Activated CD4-positive, alpha-beta T cell treated with anti-CD3 and anti-CD28 coated beads, Interleukin-2, Interleukin-6, amounts not matched to agents 100 ng/mL and 50 ng/mL, durations not matched to agents 16 hours and 8 hours (primary cell): ENCODE data around the gene DESI1.
"Not testable (repeated sequence)": the region's sequence is repeated elsewhere in the genome, so short reads cannot be mapped to it uniquely, and the experiment has no call there.

Experiments used
- DNase-seq: peaks from one replicate; pipeline ENCODE4 v3.0.0-alpha.2; 2020

DESI1 gene

GRCh38 chr22:41620589-41621098 is at the start of gene DESI1:
TSS of gene DESI1 (minus strand) at chr22:41621043. CDS start at chr22:41620839, 204 bp downstream.
- no peak for DNase-seq

GRCh38 chr22:41668971-41669911 is 48.4 kb upstream of the DESI1 start:
- DNase-seq: no peak

GRCh38 chr22:41664951-41665350 is 44.1 kb upstream of the DESI1 start:
- no peak for DNase-seq

- no peak for DNase-seq
Observed at GRCh38 chr22:41664490-41664889, 43.6 kb upstream of the DESI1 start.

- not testable (repeated sequence) for DNase-seq
Observed at GRCh38 chr22:41663594-41663993, 42.8 kb upstream of the DESI1 start.

- DNase-seq: no peak
Observed at GRCh38 chr22:41661713-41662112, 40.9 kb upstream of the DESI1 start.

GRCh38 chr22:41661088-41661487 is 40.2 kb upstream of the DESI1 start:
- DNase-seq: no peak

GRCh38 chr22:41660416-41660815 is 39.6 kb upstream of the DESI1 start:
- DNase-seq: no peak

GRCh38 chr22:41659941-41660340 is 39.1 kb upstream of the DESI1 start:
- DNase-seq: no peak

- no peak for DNase-seq
Observed at GRCh38 chr22:41658869-41659268, 38.0 kb upstream of the DESI1 start.

- DNase-seq: no peak
Observed at GRCh38 chr22:41657709-41658108, 36.9 kb upstream of the DESI1 start.

GRCh38 chr22:41656556-41656955 is 35.7 kb upstream of the DESI1 start:
- no peak for DNase-seq

GRCh38 chr22:41654322-41654721 is 33.5 kb upstream of the DESI1 start:
- DNase-seq: no peak

- no peak for DNase-seq
Observed at GRCh38 chr22:41650821-41651220, 30.0 kb upstream of the DESI1 start.

- no peak for DNase-seq
Observed at GRCh38 chr22:41650229-41650628, 29.4 kb upstream of the DESI1 start.

- DNase-seq: no peak
Observed at GRCh38 chr22:41648432-41648831, 27.6 kb upstream of the DESI1 start.

GRCh38 chr22:41647771-41648170 is 26.9 kb upstream of the DESI1 start:
- no peak for DNase-seq

- DNase-seq: no peak
Observed at GRCh38 chr22:41642331-41643110, 21.7 kb upstream of the DESI1 start.

- no peak for DNase-seq
Observed at GRCh38 chr22:41641854-41642253, 21.0 kb upstream of the DESI1 start.

GRCh38 chr22:41638748-41639147 is 17.9 kb upstream of the DESI1 start:
- no peak for DNase-seq

- DNase-seq: no peak
Observed at GRCh38 chr22:41638124-41638523, 17.3 kb upstream of the DESI1 start.

- not testable (repeated sequence) for DNase-seq
Observed at GRCh38 chr22:41637623-41638022, 16.8 kb upstream of the DESI1 start.

- DNase-seq: no peak
Observed at GRCh38 chr22:41636467-41636866, 15.6 kb upstream of the DESI1 start.

- not testable (repeated sequence) for DNase-seq
Observed at GRCh38 chr22:41634610-41635009, 13.8 kb upstream of the DESI1 start.
